Inferior parietal cortex (tissue), 1 donor: Measurements from ENCODE around the gene CCDC71.

ENCODE experiments used
- DNase-seq: peaks from one replicate; pipeline ENCODE4 v3.0.0-alpha.2; 2016; ENCODE audit errors: extremely low spot score

CCDC71 gene

DNA sequence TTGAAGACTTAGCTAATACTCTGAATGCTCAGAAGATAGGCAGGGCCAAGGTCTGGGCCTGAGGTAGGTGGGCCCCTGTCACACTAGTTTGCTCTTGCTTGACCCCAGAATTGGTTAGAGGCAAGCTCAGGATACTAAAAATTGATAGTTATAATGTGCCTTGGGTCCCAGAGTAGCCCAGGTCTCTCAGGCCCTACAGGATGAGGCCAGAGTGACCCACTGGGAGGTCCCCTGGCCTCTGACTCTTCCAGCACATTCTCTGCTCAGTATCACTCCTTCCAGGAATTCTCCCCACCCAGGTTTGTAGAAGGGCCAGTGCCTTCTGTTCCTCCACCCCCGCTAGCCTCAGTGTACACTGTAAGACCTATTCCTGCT lies 4.6 kb upstream of the CCDC71 start:
- no peak for DNase-seq

DNA sequence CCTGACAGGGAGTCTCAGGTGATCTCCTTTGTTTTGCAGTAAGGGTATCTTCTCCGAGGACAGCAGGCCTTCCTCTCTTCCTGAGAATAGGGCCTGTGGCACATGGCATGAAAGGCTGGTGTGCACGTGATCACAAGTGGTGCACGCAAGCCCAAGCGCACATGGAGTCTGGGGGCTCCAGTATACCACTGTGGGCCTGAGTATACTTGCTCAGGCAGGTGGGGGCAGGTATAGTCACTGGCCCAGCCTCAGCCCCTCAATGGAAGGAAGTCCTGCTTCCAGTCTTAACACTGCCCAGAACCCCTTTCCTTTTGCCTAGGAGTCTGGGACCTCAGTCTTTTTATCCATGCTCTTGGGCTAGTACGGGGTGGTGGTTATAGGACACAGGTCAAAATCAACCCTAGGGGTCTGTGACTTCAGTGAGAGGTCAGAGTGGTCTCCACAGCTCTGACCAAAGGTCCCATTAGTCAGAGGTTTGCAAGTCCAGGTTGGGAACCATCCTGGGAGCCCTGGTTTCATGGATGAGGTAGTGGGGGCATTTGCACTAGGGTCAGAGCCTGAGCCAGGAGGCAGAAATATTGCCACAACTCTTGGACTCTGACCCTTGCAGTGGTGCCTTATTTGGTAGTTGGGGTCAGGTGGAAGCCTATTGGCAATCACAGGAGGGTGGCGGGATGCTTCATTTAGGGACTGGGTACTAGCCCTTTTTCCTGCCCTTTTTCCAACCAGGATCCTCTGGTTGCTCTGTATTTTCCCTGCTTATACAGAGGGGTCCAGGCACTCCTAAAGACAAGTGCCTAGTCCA lies 823 bp upstream of the CCDC71 start:
- DNase-seq: no peak

DNA sequence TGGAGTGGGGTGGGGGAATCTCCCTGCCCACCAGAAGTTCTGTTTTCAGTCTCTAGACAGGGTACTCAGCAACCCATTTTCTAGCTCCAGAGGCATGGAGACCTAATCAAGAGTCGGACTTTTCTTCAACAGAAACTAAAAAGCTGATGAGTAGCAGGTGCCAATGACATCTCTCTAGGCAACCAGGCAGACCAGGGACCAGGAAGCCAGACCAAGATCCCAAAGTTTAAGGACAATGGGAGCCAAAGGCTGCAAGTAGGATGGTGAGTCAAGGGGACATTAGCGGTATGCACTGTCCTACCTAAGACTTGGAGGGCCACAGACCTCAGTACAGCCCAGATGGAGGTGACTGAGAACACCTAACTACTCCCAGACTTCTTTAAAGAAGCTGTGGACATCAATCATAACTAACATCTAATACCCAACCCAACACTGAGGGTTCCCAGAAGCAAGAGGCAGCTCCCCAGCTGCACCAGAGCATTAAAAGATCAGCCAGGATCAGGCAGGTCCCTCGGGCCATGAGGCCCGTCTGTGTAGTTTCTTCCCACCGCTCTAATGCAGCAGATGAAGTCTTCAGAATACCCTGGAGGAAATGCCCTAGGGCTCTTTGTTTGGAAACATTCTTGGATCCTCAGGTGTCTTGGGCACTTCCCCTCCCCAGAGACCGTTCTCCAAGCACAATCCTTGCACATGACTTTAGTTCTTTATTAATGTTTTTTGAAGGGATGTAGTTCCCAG lies 979 bp downstream of the CCDC71 start:
- no peak for DNase-seq

DNA sequence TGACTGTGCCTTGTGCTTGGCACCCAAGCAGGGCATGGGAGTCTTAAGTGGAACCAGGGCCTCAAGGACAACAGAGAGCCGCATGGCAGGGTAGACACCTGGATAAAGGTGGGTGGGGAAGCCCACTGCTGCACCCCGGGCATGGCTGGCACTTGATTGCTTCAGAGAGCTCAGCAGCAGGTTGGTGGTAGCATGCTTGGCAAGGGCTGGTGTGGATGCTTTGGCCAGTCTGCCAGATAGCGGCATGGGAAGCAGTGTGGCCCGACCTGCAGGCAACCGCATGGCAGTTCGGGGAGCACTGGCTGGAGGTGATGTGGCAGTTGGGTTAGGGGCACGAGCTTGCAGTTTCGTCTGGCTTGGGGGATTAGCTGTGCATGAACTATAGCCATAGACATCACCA lies 2.5 kb downstream of the CCDC71 start:
- no peak for DNase-seq

DNA sequence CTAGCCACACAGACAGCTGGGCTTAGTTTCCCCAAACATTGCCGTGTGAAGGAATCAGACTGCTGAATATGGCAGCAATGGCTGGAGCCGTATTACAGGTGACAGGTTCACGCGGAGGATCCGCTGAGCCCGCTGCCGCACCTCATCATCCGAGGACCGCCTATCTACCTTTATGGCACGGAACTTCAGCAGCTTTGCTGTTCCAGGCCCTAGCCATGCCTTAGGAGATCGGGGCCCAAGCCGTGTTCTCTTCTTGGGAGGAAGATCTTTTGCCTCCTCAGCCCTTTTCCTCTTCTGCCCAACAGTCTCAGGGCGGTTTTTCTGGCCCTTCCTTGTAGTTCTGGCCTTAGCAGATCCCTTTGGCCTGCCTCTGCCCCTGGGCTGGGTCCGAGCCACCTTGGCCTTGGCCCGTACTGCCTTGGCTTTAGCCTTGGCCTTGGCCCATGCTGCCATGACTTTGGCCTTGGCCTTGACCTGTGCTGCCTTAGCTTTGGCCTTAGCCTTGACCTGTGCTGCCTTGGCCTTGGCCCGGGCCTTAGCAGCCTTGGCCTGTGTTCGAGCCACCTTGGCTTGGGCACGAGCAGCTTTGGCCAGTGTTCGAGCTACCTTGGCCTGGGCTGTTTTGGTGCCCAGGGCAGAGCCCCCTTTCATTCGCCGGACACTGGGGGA lies 3.2 kb downstream of the CCDC71 start:
- no peak for DNase-seq

DNA sequence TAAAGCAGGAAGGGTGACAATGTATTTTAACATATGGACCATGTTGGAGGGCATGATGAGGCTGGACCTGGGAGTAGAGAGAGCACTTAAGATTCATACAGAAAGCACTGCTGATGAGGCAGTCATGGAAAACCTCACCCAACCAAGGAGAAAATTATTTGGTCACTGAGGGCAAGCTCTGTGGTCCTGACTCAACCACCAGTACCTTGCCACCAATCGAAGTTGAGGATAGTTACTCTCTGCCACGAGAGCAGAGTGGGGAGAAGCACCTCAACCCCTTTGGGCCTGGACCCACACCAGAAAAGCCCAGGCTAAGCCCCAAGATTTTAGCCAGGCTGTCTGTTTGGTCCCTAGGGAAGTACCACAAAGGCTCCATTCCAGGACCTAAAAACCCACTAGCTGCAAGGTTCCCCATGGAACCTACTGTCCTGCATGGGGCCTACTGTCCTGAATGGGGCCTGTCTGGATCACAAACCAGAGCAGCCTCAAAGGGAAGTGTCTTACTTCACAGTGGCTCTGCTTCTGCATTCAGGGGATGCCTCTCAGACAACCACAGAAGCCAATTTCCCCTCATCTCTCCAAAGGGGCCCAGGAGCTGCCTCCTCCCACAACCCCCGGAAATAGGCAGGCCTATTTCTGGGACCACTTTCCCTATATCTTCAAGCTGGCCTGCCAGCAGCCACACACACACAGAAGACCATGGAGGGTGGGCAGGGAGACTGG lies 4.2 kb downstream of the CCDC71 start:
- no peak for DNase-seq

DNA sequence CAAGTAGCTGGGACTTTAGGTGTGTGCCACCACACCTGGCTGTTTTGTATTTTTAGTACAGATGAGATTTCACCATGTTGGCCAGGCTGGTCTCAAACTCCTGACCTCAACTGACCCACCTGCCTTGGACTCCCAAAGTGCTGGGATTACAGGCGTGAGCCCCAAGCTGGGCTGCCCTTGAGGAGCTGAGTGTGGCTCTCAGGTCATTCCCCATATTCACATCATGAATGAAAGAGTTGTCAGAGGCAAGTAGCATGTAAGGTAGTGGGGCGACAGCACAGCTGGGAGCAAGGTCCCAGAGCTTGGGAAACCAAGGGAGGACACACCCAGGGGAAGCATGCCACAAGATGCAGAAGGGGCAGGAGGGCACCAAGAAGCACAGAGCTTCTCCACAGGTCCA lies 4.9 kb downstream of the CCDC71 start:
- DNase-seq: no peak

DNA sequence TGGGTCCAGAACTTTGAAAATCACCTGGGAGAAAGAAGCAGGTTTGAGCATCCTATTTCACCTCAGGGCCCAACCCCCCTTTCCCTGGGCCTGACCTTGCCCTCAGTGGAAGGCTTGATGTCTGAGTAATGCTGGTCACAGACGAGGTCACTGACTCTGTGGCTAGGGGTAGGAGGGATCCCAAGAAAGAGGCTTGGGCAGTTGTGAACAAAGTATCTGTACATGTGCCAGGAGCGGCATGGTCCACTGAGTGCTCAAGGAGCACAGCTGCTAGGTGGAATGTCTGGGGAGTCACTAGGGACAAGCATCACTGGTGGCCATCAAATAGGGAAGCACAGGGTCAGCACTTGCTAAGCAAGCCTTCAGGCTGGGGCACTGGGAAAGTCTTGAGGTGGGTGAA lies 7.3 kb downstream of the CCDC71 start:
- DNase-seq: no peak

DNA sequence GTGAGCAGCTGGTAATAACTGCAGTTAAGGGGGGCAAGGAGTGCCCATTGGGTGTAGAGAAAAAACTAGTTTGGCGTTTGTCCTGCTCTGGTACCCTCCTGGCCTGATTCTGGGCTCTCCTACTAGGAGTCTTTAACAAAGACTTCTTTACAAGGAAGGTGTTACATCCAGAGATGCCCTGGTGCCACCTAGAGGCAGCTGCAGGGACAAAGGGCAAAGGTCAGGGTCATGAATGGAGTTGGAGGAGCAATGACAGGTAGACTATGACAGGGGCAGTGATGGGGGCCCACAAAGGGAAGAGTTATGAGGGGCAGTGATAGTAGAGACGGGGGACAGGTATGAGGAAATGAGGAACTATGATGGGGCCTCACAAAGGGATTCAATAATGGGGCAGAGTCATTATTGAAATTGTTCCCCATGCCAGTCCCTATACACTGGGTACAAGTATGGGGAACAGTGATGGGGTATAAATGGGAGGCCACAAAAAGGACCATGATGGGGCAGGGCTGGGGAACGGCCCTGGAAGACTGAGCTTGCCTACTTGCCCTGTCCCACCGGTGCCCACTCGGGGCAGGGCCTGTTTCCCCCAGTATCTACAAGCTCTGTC lies 7.9 kb downstream of the CCDC71 start:
- peak; percentile 5 for DNase-seq

DNA sequence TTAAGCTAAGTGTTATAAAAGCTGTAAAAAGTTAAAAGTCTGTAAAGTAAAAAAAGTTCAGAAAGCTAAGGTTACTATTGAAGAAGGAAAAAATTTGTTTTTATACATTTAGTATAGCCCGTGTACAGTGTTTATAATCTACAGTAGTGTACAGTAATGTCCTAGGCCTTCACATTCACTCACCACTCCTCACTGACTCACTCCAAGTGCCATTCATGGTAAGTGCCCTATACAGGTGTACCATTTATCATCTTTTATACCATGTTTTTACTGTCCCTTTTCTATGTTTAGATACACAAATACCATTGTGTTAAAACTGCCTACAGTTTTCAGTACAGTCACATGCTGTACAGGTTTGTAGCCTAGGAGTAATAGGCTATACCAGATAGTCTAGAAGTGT lies 8.8 kb downstream of the CCDC71 start:
- DNase-seq: no peak

DNA sequence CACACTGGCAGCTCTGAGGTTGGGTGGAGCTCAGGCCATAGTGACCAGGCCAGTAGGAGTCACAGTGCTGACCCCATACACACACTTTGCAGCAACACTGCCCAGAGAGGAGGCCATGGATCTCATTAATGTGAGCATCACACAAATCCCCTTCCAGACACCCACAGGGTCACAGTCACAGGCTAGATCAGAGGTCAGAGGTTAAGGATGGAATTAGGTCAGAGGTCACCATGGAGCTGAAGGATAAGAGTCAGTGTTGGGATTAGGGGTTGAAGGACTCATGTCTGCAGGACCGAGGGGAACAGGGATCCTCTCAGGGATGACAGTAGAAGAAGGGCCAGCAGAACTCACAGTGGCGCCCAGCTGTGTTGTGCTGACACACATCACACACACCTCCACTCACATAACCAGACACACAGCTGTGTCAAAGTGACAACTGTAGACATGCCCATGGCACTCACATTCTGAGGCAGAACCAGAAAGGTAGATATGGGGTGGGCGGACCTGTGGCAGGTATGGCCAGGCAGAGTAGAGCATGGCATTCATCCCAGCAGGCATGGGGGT lies 12.7 kb downstream of the CCDC71 start:
- no peak for DNase-seq

DNA sequence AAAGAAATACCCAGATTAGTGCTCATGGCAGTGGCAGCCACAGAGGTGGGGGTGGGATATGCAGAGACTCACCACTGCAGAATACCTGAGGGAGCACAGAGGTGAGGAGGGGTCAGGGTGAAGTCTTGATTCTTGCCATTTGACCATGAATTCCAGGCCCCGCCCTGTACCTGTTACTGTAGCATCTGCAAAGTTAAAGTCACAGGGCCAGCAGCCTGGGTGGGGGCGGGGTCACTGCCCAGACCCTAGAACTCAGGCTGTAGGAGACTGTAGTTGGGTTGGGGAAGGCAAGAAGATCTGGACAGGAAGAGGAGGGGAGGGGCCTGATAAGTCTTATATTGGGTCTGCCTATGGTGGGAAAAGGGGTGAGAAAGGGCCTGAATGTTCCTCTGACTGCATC lies 14.5 kb downstream of the CCDC71 start:
- DNase-seq: no peak

DNA sequence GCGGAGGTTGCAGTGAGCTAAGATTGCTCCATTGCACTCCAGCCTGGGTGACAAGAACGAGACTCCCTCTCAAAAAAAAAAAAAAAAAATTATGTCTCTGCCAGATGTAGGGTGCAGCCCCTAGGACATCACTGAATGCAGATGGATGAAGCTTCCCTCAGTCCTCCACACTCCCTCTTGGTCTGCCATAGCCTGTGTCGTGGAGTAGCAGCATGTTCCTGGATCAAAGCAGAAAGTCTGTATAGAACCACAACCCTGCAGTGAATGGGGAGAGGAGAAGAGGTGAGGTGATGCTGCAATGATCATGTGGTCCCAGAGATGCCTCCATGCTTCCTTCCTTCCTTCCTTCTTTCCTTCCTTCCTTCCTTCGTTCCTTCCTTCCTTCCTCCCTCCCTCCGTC lies 18.0 kb downstream of the CCDC71 start:
- no peak for DNase-seq

DNA sequence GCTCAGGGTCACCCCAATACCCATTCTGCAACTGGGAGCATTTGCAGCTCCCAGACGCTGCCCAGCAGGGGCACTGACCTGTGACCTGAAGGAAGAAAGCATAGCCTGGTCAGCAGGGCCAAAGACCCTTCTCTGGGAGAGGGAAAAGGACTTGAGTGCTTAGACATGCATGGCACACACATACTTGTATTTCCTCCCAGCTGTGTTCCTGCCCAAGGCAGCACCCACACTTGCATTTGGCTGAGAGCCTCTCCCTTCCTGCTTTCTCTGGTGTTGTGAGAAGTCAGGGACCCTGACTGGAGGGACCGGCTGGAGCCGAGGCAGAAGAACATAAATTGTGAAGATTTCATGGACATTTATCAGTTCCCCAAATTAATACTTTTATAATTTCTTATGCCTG lies 26.1 kb downstream of the CCDC71 start:
- no peak for DNase-seq

DNA sequence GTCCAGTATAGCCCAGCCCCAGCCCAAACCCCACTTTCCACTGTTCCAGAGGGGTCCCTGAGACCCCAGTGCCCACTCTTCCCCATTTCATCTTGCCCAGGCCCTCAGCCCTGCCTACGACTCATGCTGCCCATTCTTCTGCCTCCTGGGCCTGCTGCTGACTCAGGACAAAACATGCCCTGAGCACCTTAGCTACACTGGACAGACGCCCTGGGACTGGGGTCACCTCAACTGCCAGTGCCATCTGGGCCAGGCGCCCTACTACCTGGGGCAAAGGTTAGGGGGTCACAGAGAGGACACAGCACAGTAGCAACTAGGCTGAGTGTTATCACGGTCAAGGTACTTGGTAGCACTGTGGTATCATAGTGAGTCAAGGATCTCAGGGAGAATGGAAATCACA lies 30.6 kb downstream of the CCDC71 start:
- DNase-seq: no peak

DNA sequence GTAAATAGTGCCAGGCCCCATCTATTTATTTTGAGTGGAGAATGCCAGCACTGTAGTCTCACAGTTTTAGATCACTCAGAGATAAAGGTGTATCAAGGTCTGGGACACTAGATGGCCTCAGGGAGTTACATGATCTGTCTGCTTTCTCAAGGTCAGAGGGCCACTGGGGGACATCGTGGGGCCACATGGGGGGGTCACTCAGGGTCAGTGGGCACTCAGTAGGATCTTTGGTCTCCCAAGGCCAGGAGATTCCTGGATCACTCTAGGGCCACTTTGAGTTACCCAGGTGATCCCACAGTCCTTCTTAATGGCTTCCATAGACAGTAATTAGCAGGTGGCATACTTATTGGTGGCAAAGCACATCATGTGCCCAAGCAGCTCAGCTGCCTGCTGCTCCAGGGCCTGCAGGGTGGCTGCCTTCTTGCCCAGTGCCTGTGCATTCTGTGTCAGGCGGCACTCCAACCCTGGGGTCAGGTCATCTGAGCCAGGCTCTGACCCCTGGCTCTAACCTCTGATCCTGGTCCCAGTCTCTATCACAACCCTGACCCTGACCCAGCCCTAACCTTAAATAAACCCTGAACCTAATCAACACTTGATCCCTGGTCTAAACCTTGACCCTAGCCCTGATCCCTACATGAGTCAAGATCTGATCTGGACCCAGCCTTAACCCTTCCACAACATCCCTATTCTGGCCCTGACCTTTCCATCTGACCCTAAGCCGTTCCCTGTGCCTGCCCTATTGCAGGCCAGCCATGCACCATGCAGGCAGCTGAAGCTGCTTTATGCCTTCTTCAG lies 31.5 kb downstream of the CCDC71 start:
- DNase-seq: no peak

DNA sequence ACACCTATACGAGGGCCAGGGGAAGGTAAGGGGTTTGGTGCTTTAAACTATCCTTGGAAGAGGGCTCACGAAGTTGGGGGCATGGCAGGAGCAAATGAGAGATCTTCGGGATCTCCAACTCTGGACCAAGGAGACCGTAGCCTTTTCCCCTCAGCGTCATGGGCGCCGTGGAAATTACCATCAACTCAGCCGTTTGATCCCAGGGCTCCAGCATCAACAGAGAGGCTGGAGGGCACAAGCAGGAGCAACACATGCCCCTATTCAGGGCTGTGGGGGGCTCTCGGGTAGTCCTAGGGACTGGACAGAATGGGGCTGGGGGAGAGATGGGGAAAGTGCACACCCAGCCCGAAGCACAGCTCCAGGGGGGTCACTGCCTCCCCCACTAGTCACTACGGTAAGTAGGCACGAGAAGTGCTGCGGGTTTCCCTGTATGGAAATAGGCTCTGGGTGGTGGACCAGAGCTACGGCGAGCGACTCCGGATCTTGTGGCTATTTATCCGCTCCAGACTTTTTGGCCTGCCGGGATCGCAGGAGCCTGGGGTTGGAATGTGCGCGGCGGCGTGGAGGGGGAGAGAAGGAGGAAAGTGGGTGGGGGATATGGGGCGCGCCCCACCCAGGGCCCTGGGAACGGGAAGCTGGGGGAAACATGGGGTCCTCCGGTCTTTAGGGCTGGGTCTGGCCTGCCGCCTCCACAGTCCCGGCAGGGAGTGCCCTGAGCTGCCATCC lies 32.7 kb downstream of the CCDC71 start:
- peak; percentile 82 for DNase-seq

DNA sequence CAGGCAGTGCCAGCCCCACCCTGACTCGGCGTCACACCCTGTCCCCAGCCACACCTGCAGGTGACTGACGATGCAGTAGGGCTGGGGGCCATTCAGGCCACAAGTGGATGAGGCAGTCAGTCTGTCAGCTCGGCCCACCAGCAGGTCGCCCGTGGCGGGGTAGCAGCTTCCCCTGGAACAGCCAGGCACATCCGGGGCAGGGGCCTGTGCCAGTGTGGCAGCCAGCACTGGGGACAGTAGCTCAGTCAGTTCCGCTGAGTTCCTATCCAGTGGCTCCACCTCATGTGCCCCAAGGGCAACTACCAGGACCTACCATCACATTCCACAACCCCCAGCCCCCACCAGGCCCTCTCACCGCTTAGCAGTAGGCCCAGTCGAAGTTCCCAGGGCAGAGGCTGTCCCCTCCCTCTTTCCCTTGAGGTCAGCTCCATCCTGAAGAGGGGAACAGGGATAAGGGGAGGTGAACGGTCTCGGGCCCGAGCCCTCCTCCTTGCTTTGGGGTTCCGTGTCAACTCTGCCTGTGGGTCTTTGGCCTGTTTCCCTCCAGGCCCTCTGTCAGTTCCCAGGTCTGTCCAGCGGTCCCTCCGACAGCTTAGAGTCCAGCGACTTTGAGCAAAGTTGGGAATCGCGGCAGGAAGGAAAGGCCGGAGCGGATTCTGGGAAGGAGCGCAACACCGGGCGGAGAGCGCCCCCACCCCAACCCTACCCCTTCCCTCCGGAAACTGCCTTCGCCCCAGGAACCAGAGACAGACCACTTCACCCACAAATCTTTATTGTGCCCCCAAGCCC lies 33.5 kb downstream of the CCDC71 start, which contains the start of gene LAMB2:
LAMB2 (minus strand) TSS at position 614 of the 789 bp plus-strand sequence; CDS start at position 431, 183 bp downstream.
- DNase-seq: peak; percentile 69

DNA sequence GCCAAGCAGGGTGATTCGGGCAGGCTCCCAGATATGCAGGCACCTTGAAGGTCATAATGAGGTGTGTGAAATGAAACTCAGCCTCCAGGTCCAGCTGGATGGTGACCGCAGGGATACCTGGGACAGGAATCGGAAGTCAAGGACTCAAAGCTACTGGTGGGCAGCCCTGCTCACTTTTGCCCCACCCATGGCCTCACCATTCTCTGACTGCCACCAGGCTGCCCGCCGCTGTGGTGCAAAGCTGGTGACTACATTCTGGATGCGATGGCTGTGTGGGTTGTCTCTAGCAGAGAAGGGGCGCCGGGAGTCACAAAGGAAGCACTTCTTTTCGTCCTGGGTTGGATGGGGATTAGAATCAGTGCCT lies 34.1 kb downstream of the CCDC71 start:
- DNase-seq: no peak
